D721Med (cell line): Measurements from ENCODE around the gene CCDC148.

Experiments used
- DNase-seq: peaks from one replicate; pipeline ENCODE4 v3.0.0; 2011; ENCODE audit warnings: low spot score; ENCODE audit not compliant: insufficient read length
- FAIRE-seq: peaks from 2 replicates; lab custom pipeline; 2011; peaks lifted over from hg19 to GRCh38; lab: Jason Lieb, UNC
- TF ChIP-seq, protein P1 (sequence below): IDR thresholded peaks from 2 replicates; pipeline ENCODE4 v1.5.1; 2012; ENCODE audit warnings: mild to moderate bottlenecking, control low read depth; ENCODE audit not compliant: insufficient read depth; ENCODE audit errors: missing control alignments

CCDC148 gene

DNA sequence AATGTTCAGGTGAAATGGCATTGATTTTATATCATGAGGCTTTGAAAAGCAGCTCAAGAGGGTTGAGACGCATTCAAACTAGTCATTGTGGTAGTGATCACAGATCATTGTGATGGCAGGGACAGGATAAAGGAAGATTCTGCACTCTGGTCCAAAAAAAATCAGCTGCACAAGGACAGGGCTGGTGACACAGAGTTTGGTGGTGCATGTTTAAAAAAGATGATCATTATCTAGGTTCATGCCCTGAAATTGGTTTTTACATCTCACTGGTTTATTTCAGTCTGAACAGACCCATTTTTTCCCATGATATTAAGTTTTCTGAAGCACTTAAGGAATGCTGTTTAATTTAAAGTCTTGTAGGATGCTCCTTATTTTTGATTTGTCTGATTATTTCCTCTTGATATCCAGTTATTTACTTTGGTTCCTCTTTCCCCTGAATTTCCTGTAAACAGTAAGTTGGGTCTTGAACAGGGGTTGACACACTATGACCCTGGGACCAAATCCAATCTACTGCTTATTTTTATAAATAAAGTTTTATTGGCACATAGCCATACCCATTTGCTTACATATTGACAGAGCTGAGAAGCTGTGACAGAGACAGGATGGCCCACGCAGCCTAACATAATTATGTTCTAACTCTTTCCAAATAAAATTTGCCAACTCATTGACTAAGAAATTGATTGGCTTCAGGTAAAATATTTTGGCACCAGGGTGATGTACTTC, 256.5 kb downstream of the CCDC148 start:
- TF ChIP-seq, protein P1, sequence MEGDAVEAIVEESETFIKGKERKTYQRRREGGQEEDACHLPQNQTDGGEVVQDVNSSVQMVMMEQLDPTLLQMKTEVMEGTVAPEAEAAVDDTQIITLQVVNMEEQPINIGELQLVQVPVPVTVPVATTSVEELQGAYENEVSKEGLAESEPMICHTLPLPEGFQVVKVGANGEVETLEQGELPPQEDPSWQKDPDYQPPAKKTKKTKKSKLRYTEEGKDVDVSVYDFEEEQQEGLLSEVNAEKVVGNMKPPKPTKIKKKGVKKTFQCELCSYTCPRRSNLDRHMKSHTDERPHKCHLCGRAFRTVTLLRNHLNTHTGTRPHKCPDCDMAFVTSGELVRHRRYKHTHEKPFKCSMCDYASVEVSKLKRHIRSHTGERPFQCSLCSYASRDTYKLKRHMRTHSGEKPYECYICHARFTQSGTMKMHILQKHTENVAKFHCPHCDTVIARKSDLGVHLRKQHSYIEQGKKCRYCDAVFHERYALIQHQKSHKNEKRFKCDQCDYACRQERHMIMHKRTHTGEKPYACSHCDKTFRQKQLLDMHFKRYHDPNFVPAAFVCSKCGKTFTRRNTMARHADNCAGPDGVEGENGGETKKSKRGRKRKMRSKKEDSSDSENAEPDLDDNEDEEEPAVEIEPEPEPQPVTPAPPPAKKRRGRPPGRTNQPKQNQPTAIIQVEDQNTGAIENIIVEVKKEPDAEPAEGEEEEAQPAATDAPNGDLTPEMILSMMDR: no peak
- DNase-seq: no peak

DNA sequence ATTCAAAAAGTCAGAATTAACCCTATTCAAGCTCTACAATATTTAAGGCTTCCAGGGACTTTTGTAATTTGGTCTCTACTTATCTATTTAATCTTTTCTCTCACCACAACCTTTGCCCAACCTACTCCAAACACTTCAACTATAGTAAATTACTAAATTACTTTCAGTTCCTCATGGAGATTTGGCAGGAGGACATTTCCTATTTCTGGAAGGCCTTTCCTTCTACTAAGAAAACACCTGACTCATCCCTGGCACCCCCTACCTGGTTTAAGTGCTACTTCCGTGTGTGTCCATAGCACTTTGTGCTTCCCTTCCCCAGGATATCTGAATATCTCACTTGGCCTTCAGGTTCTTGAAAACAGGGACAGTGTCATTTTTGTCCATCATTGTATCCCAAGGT, 258.6 kb downstream of the CCDC148 start:
- TF ChIP-seq, protein P1: no peak
- no peak for FAIRE-seq
- DNase-seq: no peak

More for the DNA sequence above, 256.5 kb downstream of the CCDC148 start:
- no peak for FAIRE-seq

DNA sequence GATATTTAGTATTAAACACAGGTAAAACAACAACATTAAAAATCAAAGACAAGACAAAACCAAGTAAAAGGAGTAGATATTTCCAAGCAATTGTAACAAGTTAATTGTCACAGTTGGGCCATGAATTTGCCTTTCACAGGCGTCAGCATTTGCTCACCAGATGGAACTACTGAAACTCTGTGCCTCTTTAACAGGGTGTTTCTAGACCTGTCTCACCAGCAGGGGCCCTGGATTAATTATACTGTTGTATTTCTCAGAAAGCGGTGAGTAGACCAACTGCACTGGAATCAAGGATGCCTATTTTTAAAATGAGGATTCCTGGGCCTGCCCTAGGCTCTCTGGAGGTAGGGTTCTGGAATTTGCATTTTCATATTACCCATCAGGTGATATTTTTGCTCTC, 262.3 kb downstream of the CCDC148 start:
- DNase-seq (no peak), FAIRE-seq (no peak)
- TF ChIP-seq, protein P1: no peak

DNA sequence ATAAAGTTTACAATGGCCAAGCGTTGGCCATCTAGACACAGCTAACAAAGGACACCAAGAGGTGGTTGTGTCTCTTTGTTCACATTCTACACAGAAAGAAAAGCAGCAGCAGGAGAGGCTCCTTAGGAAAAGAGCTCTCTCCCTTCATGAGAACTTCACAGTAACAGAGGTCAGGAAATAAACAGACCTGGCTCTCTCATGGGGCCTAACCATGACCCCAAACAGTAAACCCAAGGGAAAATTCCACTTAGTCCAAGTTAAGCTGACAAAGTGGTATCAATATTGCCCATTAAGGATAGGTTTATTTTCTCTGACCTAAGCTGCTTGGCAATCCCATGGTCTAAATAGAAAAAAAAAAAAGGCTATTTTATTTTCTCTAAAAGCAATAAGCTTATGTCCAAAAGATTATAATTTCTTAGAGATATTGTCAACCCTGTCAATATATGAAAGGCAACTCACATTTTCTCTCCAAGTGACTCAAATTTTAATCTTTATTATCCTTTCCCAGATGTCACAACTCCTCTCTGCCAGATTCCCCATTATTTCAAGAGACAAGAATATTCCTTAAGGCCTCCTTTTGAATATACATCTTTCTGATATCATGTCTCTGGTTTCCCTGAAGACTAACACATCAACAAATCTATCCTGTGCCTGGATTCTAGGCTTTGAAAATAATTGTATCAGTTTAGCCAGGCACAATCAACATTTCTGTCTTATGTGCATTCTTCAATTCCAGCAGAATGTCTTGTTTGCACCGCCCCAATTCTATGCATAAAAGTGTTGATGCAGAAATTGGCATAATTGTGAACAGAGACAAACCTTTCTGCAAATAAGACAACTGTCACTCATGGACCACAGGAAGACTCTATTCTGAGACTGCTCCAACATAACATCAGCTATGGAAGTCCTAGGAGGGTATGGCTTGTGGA, 263.8 kb downstream of the CCDC148 start:
- no peak for FAIRE-seq
- no peak for DNase-seq
- TF ChIP-seq, protein P1: no peak

DNA sequence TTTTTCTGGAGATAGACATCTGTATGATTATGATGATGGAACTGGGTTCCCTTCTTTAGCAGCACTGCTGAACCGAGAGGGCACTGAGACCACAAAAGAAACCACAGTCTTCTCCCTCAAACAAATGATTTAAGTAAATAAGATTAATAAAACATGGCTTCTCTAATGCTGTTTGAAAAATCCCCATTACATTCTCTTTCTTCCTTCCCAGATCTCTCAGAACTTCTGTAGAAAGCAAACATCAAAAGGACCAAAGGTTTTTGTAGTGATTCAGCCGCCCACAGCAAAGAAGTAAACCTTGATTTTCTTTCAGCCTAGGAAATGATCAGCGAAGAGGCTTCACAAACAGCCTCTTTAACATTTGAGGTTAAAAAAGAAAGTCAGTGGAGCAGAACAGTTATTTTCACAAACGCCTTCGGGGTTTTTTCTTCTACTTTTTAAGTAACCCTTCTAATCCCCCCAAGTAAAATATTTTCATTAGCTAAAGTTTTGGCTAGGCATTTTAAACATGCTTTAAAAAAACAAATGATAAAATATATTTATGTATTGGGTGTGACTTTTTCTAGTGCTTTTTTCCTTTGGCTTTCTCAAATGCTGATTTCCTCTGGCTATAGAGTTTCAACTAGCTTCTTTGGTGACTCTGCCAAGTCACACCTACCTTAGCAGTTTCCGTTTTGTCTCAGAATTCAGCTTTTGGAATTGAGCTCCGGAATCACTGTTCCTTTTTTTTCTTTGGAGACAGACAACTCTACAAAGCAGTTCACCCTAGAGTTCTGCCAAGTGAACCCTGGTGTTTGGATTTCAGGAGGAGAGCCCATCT, 265.3 kb downstream of the CCDC148 start:
- FAIRE-seq (no peak), DNase-seq (no peak)
- TF ChIP-seq, protein P1: no peak

DNA sequence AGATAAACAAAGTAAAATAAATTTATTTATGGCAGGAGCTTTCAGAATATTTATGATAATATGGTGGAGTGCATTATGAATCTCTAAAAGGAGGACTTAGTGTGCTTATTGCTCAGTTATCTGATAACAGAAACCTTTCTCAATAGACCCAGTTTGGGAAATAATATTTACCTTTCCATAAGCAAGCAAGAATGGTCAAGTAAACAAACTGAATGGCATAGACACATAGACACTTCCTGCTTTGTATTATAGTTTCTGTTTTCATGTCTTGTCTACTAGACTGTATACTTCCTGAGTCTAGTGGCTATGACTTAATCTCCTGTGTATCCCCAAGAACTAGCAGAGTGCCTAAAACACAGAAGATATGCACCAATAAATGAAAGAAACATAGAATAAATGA, 267.0 kb downstream of the CCDC148 start:
- no peak for FAIRE-seq
- DNase-seq: no peak
- TF ChIP-seq, protein P1: no peak
